Tibial nerve (tissue), 3 donors: ENCODE data around the gene NIM1K.

Experiments used
- POLR2A ChIP-seq, 2 donors: fragments of 450-650 bp; IDR thresholded peaks; one replicate each; pipeline ENCODE4 v1.6.1; 2017; ENCODE audit warnings: antibody characterized with exemption in 2 of 2, mild to moderate bottlenecking in 2 of 2, moderate library complexity in 2 of 2
- TF ChIP-seq, protein P1 (sequence below), 5 experiments: fragments of 200-600 bp in 3 of 5; fragments of 450-650 bp in 2 of 5; sonication (generic) in 3 of 5; IDR thresholded peaks; one replicate each; pipeline ENCODE4 v1.5.1; 2016 to 2019; ENCODE audit warnings: antibody characterized with exemption in 5 of 5, mild to moderate bottlenecking in 3 of 5, moderate library complexity in 2 of 5

- TF ChIP-seq POLR2A (IDR thresholded peaks at IDR 0.05): no peak
- TF ChIP-seq, protein P1, sequence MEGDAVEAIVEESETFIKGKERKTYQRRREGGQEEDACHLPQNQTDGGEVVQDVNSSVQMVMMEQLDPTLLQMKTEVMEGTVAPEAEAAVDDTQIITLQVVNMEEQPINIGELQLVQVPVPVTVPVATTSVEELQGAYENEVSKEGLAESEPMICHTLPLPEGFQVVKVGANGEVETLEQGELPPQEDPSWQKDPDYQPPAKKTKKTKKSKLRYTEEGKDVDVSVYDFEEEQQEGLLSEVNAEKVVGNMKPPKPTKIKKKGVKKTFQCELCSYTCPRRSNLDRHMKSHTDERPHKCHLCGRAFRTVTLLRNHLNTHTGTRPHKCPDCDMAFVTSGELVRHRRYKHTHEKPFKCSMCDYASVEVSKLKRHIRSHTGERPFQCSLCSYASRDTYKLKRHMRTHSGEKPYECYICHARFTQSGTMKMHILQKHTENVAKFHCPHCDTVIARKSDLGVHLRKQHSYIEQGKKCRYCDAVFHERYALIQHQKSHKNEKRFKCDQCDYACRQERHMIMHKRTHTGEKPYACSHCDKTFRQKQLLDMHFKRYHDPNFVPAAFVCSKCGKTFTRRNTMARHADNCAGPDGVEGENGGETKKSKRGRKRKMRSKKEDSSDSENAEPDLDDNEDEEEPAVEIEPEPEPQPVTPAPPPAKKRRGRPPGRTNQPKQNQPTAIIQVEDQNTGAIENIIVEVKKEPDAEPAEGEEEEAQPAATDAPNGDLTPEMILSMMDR (IDR thresholded peaks at IDR 0.05): no peak
Measured at GRCh38 chr5:43213951-43214350, 21.9 kb downstream of the NIM1K start.
